GM12878 (cell line): ENCODE results near the gene MEF2C. TPM values are rescaled to one million over a fixed set of nuclear protein-coding genes. Genes with fewer than 3 reads are reported as not detected.

Experiments used
- ATAC-seq: fragments of 200-7000 bp; cut with Tn5 transposase; 3 replicates; pipeline ENCODE4 v1.9.1; 2020; ENCODE audit warnings: mild to moderate bottlenecking, moderate library complexity
- BruUV-seq: library from RNA; stranded (reverse); fragments of 400-500 nt; replicated peaks from 2 replicates; lab custom pipeline; 2021; lab: Mats Ljungman, UMichigan
- CTCF ChIA-PET: fragments of 300-600 bp; sonication (Branson Sonifier 250); formaldehyde crosslinking; extraction: SDS; loops from one replicate; lab custom pipeline; 2021; ENCODE audit warnings: inconsistent platforms; lab: Yijun Ruan, JAX
- POLR2A ChIA-PET: fragments of 350-600 bp; formaldehyde crosslinking; extraction: SDS; loops from one replicate; lab custom pipeline; 2021; ENCODE audit warnings: inconsistent platforms; lab: Charles Lee
- RAD21 ChIA-PET: fragments of 300-600 bp; sonication (Branson Sonifier 250); formaldehyde crosslinking; loops from one replicate; lab custom pipeline; 2023; ENCODE audit warnings: antibody characterized with exemption; ENCODE audit not compliant: unreplicated experiment; lab: Charles Lee
- SMC1A ChIA-PET: fragments of 300-600 bp; sonication (Branson Sonifier 250); formaldehyde crosslinking; loops from one replicate; lab custom pipeline; 2023; ENCODE audit not compliant: unreplicated experiment, uncharacterized antibody; lab: Charles Lee
- DNase-seq: peaks from one replicate; pipeline ENCODE4 v3.0.0-alpha.2; 2011; ENCODE audit warnings: low read depth, low spot score
- FAIRE-seq: peaks from 3 replicates; lab custom pipeline; 2011; peaks lifted over from hg19 to GRCh38; lab: Jason Lieb, UNC
- H2AFZ ChIP-seq: 2 replicates; pipeline ENCODE4 v1.6.0; 2011; ENCODE audit warnings: low read depth, low read length, control low read depth; ENCODE audit not compliant: control insufficient read depth
- H3K27ac ChIP-seq: 2 replicates; pipeline ENCODE4 v1.5.1; 2011; ENCODE audit warnings: control low read depth; ENCODE audit not compliant: control insufficient read depth, insufficient read depth
- H3K27me3 ChIP-seq, 2 experiments: replicated peaks in 1 of 2; 2 replicates each; pipeline versions ENCODE4 v1.6.0 to v1.6.1; 2011; ENCODE audit warnings: low read length in 1 of 2; ENCODE audit not compliant: control insufficient read depth in 2 of 2, insufficient read depth in 2 of 2
- H3K36me3 ChIP-seq, 2 experiments: 2 replicates each; pipeline ENCODE4 v1.5.1; 2011; ENCODE audit warnings: low read length in 1 of 2; ENCODE audit not compliant: control insufficient read depth in 2 of 2, insufficient read depth in 2 of 2
- H3K4me1 ChIP-seq: 2 replicates; pipeline ENCODE4 v1.6.1; 2011; ENCODE audit warnings: mild to moderate bottlenecking, low read length, moderate library complexity, mixed read lengths; ENCODE audit not compliant: control insufficient read depth, insufficient read depth
- H3K4me2 ChIP-seq: 2 replicates; pipeline ENCODE4 v1.6.0; 2011; ENCODE audit warnings: control low read depth; ENCODE audit not compliant: control insufficient read depth, insufficient read depth
- H3K4me3 ChIP-seq: fragments of 200-600 bp; sonication (generic); 2 replicates; pipeline ENCODE4 v1.5.1; 2016
- H3K79me2 ChIP-seq: 2 replicates; pipeline ENCODE4 v1.6.0; 2011; ENCODE audit warnings: low read length; ENCODE audit not compliant: control insufficient read depth, insufficient read depth
- H3K9ac ChIP-seq: 2 replicates; pipeline ENCODE4 v1.8.0; 2011; ENCODE audit warnings: low read length, control low read depth, mixed read lengths; ENCODE audit not compliant: control insufficient read depth, insufficient read depth
- H3K9me3 ChIP-seq: replicated peaks from 3 replicates; pipeline ENCODE4 v1.5.1; 2011; ENCODE audit warnings: mild to moderate bottlenecking, low read length; ENCODE audit not compliant: control insufficient read depth, insufficient read depth
- H4K20me1 ChIP-seq: 2 replicates; pipeline ENCODE4 v1.6.0; 2011; ENCODE audit not compliant: control insufficient read depth, insufficient read depth
- CBX5 ChIP-seq: sonication (generic); IDR thresholded peaks from 2 replicates; pipeline ENCODE4 v1.6.1; 2016; ENCODE audit warnings: low read depth, moderate library complexity, mild to moderate bottlenecking, inconsistent platforms
- KAT2A ChIP-seq: conservative IDR thresholded peaks from 2 replicates; pipeline ENCODE4 v1.6.1; 2011; ENCODE audit warnings: low read depth, low read length; ENCODE audit not compliant: control insufficient read depth
- KDM1A ChIP-seq: fragments of 200-600 bp; sonication (generic); IDR thresholded peaks from 2 replicates; pipeline ENCODE4 v1.6.1; 2016; ENCODE audit warnings: borderline replicate concordance
- MAX ChIP-seq: IDR thresholded peaks from 2 replicates; pipeline ENCODE4 v1.6.1; 2012; ENCODE audit warnings: low read depth, low read length, improper control_type of control experiment
- RUNX3 ChIP-seq: IDR thresholded peaks from 2 replicates; pipeline ENCODE4 v1.6.1; 2012; ENCODE audit warnings: low read length, inconsistent platforms
- SP1 ChIP-seq: IDR thresholded peaks from one replicate; pipeline ENCODE4 v1.6.1; 2011; ENCODE audit warnings: low read depth, low read length
- STAT1 ChIP-seq: fragments of 450-650 bp; conservative IDR thresholded peaks from 2 replicates; pipeline ENCODE4 v1.6.1; 2014; ENCODE audit warnings: antibody characterized with exemption, mild to moderate bottlenecking
- SUPT20H ChIP-seq: IDR thresholded peaks from 2 replicates; pipeline ENCODE4 v1.6.1; 2011; ENCODE audit warnings: low read depth, mild to moderate bottlenecking, low read length, moderate library complexity, borderline replicate concordance; ENCODE audit not compliant: control insufficient read depth
- SUZ12 ChIP-seq: fragments of 200-600 bp; sonication (generic); IDR thresholded peaks from one replicate; pipeline ENCODE4 v1.6.1; 2018; ENCODE audit warnings: antibody characterized with exemption, mild to moderate bottlenecking; ENCODE audit not compliant: unreplicated experiment
- TCF12 ChIP-seq: IDR thresholded peaks from 2 replicates; pipeline ENCODE4 v1.6.1; 2011; ENCODE audit warnings: low read depth, mild to moderate bottlenecking, low read length
- ZNF207 ChIP-seq: fragments of 450-650 bp; IDR thresholded peaks from 2 replicates; pipeline ENCODE4 v1.6.1; 2014; ENCODE audit warnings: antibody characterized with exemption, mild to moderate bottlenecking, borderline replicate concordance
- ZNF24 ChIP-seq: fragments of 450-650 bp; IDR thresholded peaks from 2 replicates; pipeline ENCODE4 v1.6.1; 2017; ENCODE audit warnings: antibody characterized with exemption, mild to moderate bottlenecking
- WGBS: methylation state at CpG from one replicate; pipeline ENCODE4 v1.1.6; 2016; ENCODE audit warnings: low lambda C conversion rate; ENCODE audit not compliant: insufficient replicate concordance, insufficient coverage; ENCODE audit errors: missing lambda C conversion rate; 5-methylcytosine and 5-hydroxymethylcytosine counted together
- in situ Hi-C: fragments of 300-500 bp; cut with MboI; formaldehyde crosslinking; loops from 9 replicates; pipeline ENCODE4 v1.14.3; 2018; ENCODE audit warnings: mixed read lengths
- intact Hi-C: fragments of 100-400 bp; cut with micrococcal nuclease; formaldehyde crosslinking; loops from one replicate; pipeline ENCODE4 v1.14.2; 2022; ENCODE audit not compliant: unreplicated experiment
- polyA plus RNA-seq, 11 experiments: library from polyadenylated mRNA; depleted of rRNA in 4 of 11; unstranded in 6 of 11; stranded (reverse) in 5 of 11; fragments of >200 nt; fragmentation: Nextera tagmentation in 4 of 11; fragmentation: Illumina TruSeq in 1 of 11; extraction: Ambion mirVana in 4 of 11; extraction: Trizol in 1 of 11; gene quantifications; 1 replicate in 1 of 11; 2 replicates in 10 of 11; pipeline versions ENCODE4 v1.2.1 to v1.2.3, GENCODE V29; 2011 to 2016; ENCODE audit warnings: inconsistent platforms in 2 of 11, missing spikeins in 2 of 11, low read depth in 1 of 11
- total RNA-seq, 4 experiments: library from RNA; depleted of rRNA in 3 of 4; stranded (reverse); fragments of >200 nt in 3 of 4; fragmentation: Illumina TruSeq in 1 of 4; extraction: Trizol in 1 of 4; gene quantifications; 2 replicates each; pipeline versions ENCODE4 v1.2.1 to v1.2.3, GENCODE V29; 2013 to 2021

The MEF2C gene
- total and polyA plus RNA-seq, 10 of the 15 experiments (the other 5 are each of a cell fraction or from before 2014, with no cell fraction given), result 104 to 225 (median 180) TPM

DNA sequence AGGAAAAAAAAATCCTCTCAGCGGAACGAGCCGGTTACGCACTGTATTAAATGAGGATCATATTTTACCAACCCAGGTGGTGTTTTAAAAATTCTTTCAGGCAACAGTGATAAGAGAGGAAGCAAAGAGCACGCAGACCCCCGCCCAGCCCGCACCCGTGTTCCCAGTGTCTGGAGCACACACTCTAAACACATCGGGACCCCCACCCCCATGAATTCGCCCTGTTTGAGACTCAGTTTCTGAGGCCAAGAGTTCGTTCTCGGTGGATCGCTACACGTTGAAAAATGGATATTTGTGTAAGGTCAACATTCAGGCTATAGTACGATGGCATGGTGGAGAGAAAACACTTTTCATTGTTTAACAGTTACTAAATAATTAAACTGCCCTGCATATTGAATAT is 196.3 kb downstream of the MEF2C start:
- WGBS, result 53% methylated on average over 15 of the region's 15 CpGs
- DNase-seq, result no peak
- CTCF ChIA-PET, result interaction anchor here (1.5 kb wide), 1 partner anchor 905 kb away, joined by 4 read pairs; no protein-coding TSS in a partner anchor

More for the DNA sequence above, 196.3 kb downstream of the MEF2C start:
- Histone ChIP-seq H3K27ac (no peak overlapping the region), H3K27me3 (peaks cover 26 to 45% of the 10 kb centered on the region in 2 experiments), H3K4me1 (no peaks in the 10 kb centered on the region; the same call in 1 of the 2 replicates), H3K4me3 (no peak overlapping the region), H3K9me3 (no peaks in the 10 kb centered on the region; the same call in 2 of the 3 replicates), H3K9ac (no peak overlapping the region), H3K79me2 (no peaks in the 10 kb centered on the region), H4K20me1 (peaks cover 2% of the 10 kb centered on the region; the same call in 1 of the 2 replicates), H3K4me2 (no peak overlapping the region), H2AFZ (no peak overlapping the region), H3K36me3 (no peaks in the 10 kb centered on the region)
- TF ChIP-seq SUZ12 (no peak), ZNF207 (no peak), ZNF24 (no peak), KDM1A (no peak), MAX (no peak), TCF12 (no peak), SUPT20H (no peak), STAT1 (no peak), RUNX3 (no peak), CBX5 (no peak), KAT2A (no peak), SP1 (no peak)
- RAD21 ChIA-PET, result interaction anchor here (1.2 to 1.5 kb wide), 2 partner anchors 11 to 905 kb away, joined by 3 to 4 read pairs; no protein-coding TSS in a partner anchor
- in situ Hi-C loops, result loop anchor here (5.0 to 10.0 kb wide), 3 partner anchors 544 to 1272 kb away; partner anchors contain the start of gene CCNH
- intact Hi-C loops, result no loop called here
- ATAC-seq, result no peak
- BruUV-seq, result no TSS peak
- POLR2A ChIA-PET, result interaction anchor here (1.2 kb wide), 1 partner anchor 18 kb away, joined by 3 read pairs; no protein-coding TSS in a partner anchor
- SMC1A ChIA-PET, result no interaction called here
- FAIRE-seq, result no peak
